HG03439 (cell line): ENCODE data around the gene NPHP4.

Experiments used
- ATAC-seq: cut with Tn5 transposase; IDR thresholded peaks from one replicate; pipeline ENCODE4 v1.9.1; 2021; ENCODE audit warnings: mild to moderate bottlenecking, moderate library complexity; ENCODE audit not compliant: unreplicated experiment

NPHP4 gene

GRCh38 chr1:6005276-6005917 is 13.2 kb upstream of the NPHP4 start:
- ATAC-seq, result no peak

GRCh38 chr1:6004412-6005123 is 12.3 kb upstream of the NPHP4 start:
- no peak for ATAC-seq

- ATAC-seq, result no peak
These were observed 11.6 kb upstream of the NPHP4 start for GRCh38 chr1:6003568-6004411.

- ATAC-seq, result no peak
These were observed 10.7 kb upstream of the NPHP4 start for GRCh38 chr1:6002714-6003501.

- ATAC-seq, result no peak
These were observed 9.9 kb upstream of the NPHP4 start for GRCh38 chr1:6001992-6002576.

GRCh38 chr1:6000444-6001288 is 8.4 kb upstream of the NPHP4 start:
- no peak for ATAC-seq

- ATAC-seq, result no peak
These were observed 7.7 kb upstream of the NPHP4 start for GRCh38 chr1:5999711-6000443.

GRCh38 chr1:5998906-5999301 is 6.7 kb upstream of the NPHP4 start:
- ATAC-seq, result no peak

- ATAC-seq, result no peak
These were observed 6.1 kb upstream of the NPHP4 start for GRCh38 chr1:5998051-5998905.

GRCh38 chr1:5997316-5997715 is 5.1 kb upstream of the NPHP4 start:
- ATAC-seq, result no peak

GRCh38 chr1:5996641-5997270 is 4.5 kb upstream of the NPHP4 start:
- no peak for ATAC-seq

GRCh38 chr1:5995871-5996630 is 3.8 kb upstream of the NPHP4 start:
- ATAC-seq, result no peak

- ATAC-seq, result no peak
These were observed 2.7 kb upstream of the NPHP4 start for GRCh38 chr1:5994713-5995621.

- ATAC-seq, result no peak
These were observed 1.6 kb upstream of the NPHP4 start for GRCh38 chr1:5993556-5994491.
